ENCODE measurements around the gene PRKN. TPM values are rescaled to one million over a fixed set of nuclear protein-coding genes. Genes with fewer than 3 reads are reported as not detected.
"Not testable (repeated sequence)": the region's sequence is repeated elsewhere in the genome, so short reads cannot be mapped to it uniquely, and the experiment has no call there.

Gene PRKN
- total RNA-seq, 1 donor from 2014 or later: 1.3 TPM

GRCh38 chr6:162679681-162680080 lies 47.9 kb downstream of the PRKN start:
- Histone ChIP-seq H3K9me3 (ENCODE audit: insufficient read depth, low read depth, low read length) (no peaks in the 10 kb centered on the region), H3K36me3 (ENCODE audit: insufficient read depth, low read length) (no peaks in the 10 kb centered on the region), H3K4me1 (ENCODE audit: insufficient read depth, low read length) (no peaks in the 10 kb centered on the region), H3K4me3 (ENCODE audit: insufficient read depth, low read depth, low read length) (no peak overlapping the region), H3K27ac (ENCODE audit: low read depth, low read length) (no peak overlapping the region), H3K4me2 (ENCODE audit: low read length) (no peak overlapping the region), H2AFZ (ENCODE audit: low read depth, low read length) (no peak overlapping the region), H3K79me2 (ENCODE audit: insufficient read depth, low read length) (no peaks in the 10 kb centered on the region), H3K9ac (ENCODE audit: low read length) (no peak overlapping the region), H4K20me1 (ENCODE audit: insufficient read depth, low read length) (no peaks in the 10 kb centered on the region), H3K27me3 (ENCODE audit: insufficient read depth, low read length) (no peaks in the 10 kb centered on the region)
- Mint-ChIP-seq H3K27me3 (ENCODE audit: low read depth, unreplicated experiment) (no peaks in the 10 kb centered on the region), H3K36me3 (ENCODE audit: low read depth, unreplicated experiment) (no peaks in the 10 kb centered on the region), H3K9me3 (ENCODE audit: unreplicated experiment) (no peaks in the 10 kb centered on the region), H3K4me3 (ENCODE audit: unreplicated experiment) (no peak overlapping the region), H3K4me1 (ENCODE audit: low read depth, unreplicated experiment) (no peaks in the 10 kb centered on the region), H3K27ac (ENCODE audit: unreplicated experiment) (no peak overlapping the region)
- DNase-seq (ENCODE audit: low read depth) (no peak), FAIRE-seq (no peak)
- TF ChIP-seq CTCF (IDR thresholded peaks at IDR 0.05; ENCODE audit: insufficient read depth, low read depth, low read length) (no peak), EZH2 (IDR thresholded peaks at IDR 0.05; ENCODE audit: insufficient read depth, low read length) (no peak)

DNA sequence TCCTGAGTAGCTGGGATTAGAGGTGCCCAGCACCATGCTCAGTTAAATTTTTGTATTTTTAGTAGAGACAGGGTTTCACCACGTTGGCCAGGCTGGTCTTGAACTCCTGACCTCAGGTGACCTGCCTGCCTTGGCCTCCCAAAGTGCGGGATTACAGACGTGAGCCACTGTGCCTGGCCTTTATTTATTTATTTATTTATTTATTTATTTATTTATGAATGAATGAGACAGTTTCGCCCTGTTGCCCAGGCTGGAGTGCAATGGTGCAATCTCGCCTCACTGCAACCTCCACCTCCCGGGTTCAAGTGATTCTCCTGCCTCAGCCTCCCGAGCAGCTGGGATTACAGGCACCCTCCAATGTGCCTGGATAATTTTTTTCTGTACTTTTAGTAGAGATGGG lies 48.7 kb downstream of the PRKN start:
- not testable (repeated sequence) for H3K4me3 ChIP-seq (ENCODE audit: insufficient read depth, low read depth, low read length); H3K4me1 ChIP-seq (ENCODE audit: insufficient read depth, low read length); DNase-seq (ENCODE audit: low read depth); H3K4me1 Mint-ChIP-seq (ENCODE audit: low read depth, unreplicated experiment); H4K20me1 ChIP-seq (ENCODE audit: insufficient read depth, low read length); H2AFZ ChIP-seq (ENCODE audit: low read depth, low read length); H3K79me2 ChIP-seq (ENCODE audit: insufficient read depth, low read length); H3K36me3 Mint-ChIP-seq (ENCODE audit: low read depth, unreplicated experiment); H3K27ac Mint-ChIP-seq (ENCODE audit: unreplicated experiment); H3K4me3 Mint-ChIP-seq (ENCODE audit: unreplicated experiment); H3K36me3 ChIP-seq (ENCODE audit: insufficient read depth, low read length); H3K9me3 Mint-ChIP-seq (ENCODE audit: unreplicated experiment); H3K9ac ChIP-seq (ENCODE audit: low read length); H3K27ac ChIP-seq (ENCODE audit: low read depth, low read length); H3K4me2 ChIP-seq (ENCODE audit: low read length); H3K27me3 ChIP-seq (ENCODE audit: insufficient read depth, low read length); FAIRE-seq; H3K27me3 Mint-ChIP-seq (ENCODE audit: low read depth, unreplicated experiment); H3K9me3 ChIP-seq (ENCODE audit: insufficient read depth, low read depth, low read length)

- H3K27ac ChIP-seq (ENCODE audit: low read depth, low read length): no peak overlapping the region
- H3K36me3 Mint-ChIP-seq (ENCODE audit: low read depth, unreplicated experiment): no peaks in the 10 kb centered on the region
- H2AFZ ChIP-seq (ENCODE audit: low read depth, low read length): no peak overlapping the region
- H3K4me2 ChIP-seq (ENCODE audit: low read length): no peak overlapping the region
- no peaks in the 10 kb centered on the region for H3K4me1 ChIP-seq (ENCODE audit: insufficient read depth, low read length)
- no peak overlapping the region for H3K9ac ChIP-seq (ENCODE audit: low read length)
- H3K4me3 Mint-ChIP-seq (ENCODE audit: unreplicated experiment): no peak overlapping the region
- no peak overlapping the region for H3K27ac Mint-ChIP-seq (ENCODE audit: unreplicated experiment)
- no peaks in the 10 kb centered on the region for H3K9me3 Mint-ChIP-seq (ENCODE audit: unreplicated experiment)
- H3K4me1 Mint-ChIP-seq (ENCODE audit: low read depth, unreplicated experiment): no peaks in the 10 kb centered on the region
- no peaks in the 10 kb centered on the region for H3K27me3 ChIP-seq (ENCODE audit: insufficient read depth, low read length)
- H3K4me3 ChIP-seq (ENCODE audit: insufficient read depth, low read depth, low read length): no peak overlapping the region
- no peaks in the 10 kb centered on the region for H3K27me3 Mint-ChIP-seq (ENCODE audit: low read depth, unreplicated experiment)
- no peaks in the 10 kb centered on the region for H3K36me3 ChIP-seq (ENCODE audit: insufficient read depth, low read length)
- H3K79me2 ChIP-seq (ENCODE audit: insufficient read depth, low read length): no peaks in the 10 kb centered on the region
- H4K20me1 ChIP-seq (ENCODE audit: insufficient read depth, low read length): no peaks in the 10 kb centered on the region
- FAIRE-seq (no peak), DNase-seq (ENCODE audit: low read depth) (no peak)
- no peak for TF ChIP-seq EZH2 (IDR thresholded peaks at IDR 0.05; ENCODE audit: insufficient read depth, low read length)
- TF ChIP-seq CTCF (IDR thresholded peaks at IDR 0.05; ENCODE audit: insufficient read depth, low read depth, low read length): no peak
- H3K9me3 ChIP-seq (ENCODE audit: insufficient read depth, low read depth, low read length): no peaks in the 10 kb centered on the region
Measured at GRCh38 chr6:162675503-162675902, 52.1 kb downstream of the PRKN start.
